HCT116 (cell line): Measurements from ENCODE around the gene RBCK1. TPM values are rescaled to one million over a fixed set of nuclear protein-coding genes. Genes with fewer than 3 reads are reported as not detected.

Experiments
- ATAC-seq: fragments of 200-7000 bp; cut with Tn5 transposase; 2 replicates; pipeline ENCODE4 v1.9.1; 2020; ENCODE audit warnings: mild to moderate bottlenecking, moderate library complexity
- BruUV-seq: library from RNA; stranded (reverse); fragments of 400-500 nt; replicated peaks from 2 replicates; lab custom pipeline; 2021; lab: Mats Ljungman, UMichigan
- CTCF ChIA-PET: fragments of 300-600 bp; sonication (Branson Sonifier 250); formaldehyde crosslinking; loops from one replicate; lab custom pipeline; 2021; ENCODE audit warnings: antibody characterized with exemption; lab: Charles Lee
- POLR2A ChIA-PET: fragments of 300-600, 350-600 bp; sonication (Branson Sonifier 250); formaldehyde crosslinking; loops from one replicate; lab custom pipeline; 2021; ENCODE audit warnings: antibody characterized with exemption; lab: Charles Lee
- RAD21 ChIA-PET, 2 experiments: fragments of 300-600 bp; sonication (Branson Sonifier 250); formaldehyde crosslinking; loops; one replicate each; lab custom pipeline; 2023; ENCODE audit warnings: low total read pairs in 2 of 2; ENCODE audit not compliant: uncharacterized antibody in 2 of 2, unreplicated experiment in 2 of 2, low non-redundant PET in 1 of 2; lab: Charles Lee
- DNase-seq: peaks from one replicate; pipeline ENCODE4 v3.0.0-alpha.2; 2010; ENCODE audit warnings: low read depth, low spot score
- H2AFZ ChIP-seq: fragments of 200-600 bp; shearing (Covaris generic), sonication (generic); 2 replicates; pipeline ENCODE4 v1.6.1; 2017; ENCODE audit warnings: low read depth, mixed run types, mixed read lengths, antibody characterized with exemption, low read length; ENCODE audit not compliant: poor library complexity, severe bottlenecking
- H3K27ac ChIP-seq: 2 replicates; pipeline ENCODE4 v1.5.1; 2012; ENCODE audit warnings: low read depth, low read length
- H3K27me3 ChIP-seq: fragments of 200-600 bp; sonication (generic); 2 replicates; pipeline ENCODE4 v1.6.1; 2016; ENCODE audit warnings: mixed run types, low read length, mixed read lengths; ENCODE audit not compliant: insufficient read depth
- H3K36me3 ChIP-seq, 2 experiments: fragments of 200-500 bp in 1 of 2; fragments of 200-600 bp in 1 of 2; sonication (Bioruptor generic) in 1 of 2; sonication (generic) in 1 of 2; 2 replicates each; pipeline versions ENCODE4 v1.5.1 to v1.6.1; 2014 to 2016; ENCODE audit warnings: low read length in 2 of 2, inconsistent platforms in 1 of 2, mixed read lengths in 1 of 2, mixed run types in 1 of 2; ENCODE audit not compliant: insufficient read depth in 2 of 2, control insufficient read depth in 1 of 2
- H3K4me1 ChIP-seq, 2 experiments: fragments of 200-600 bp in 1 of 2; sonication (generic) in 1 of 2; 2 replicates each; pipeline versions ENCODE4 v1.5.1 to v1.6.1; 2012 to 2017; ENCODE audit warnings: low read length in 2 of 2, inconsistent platforms in 1 of 2, mild to moderate bottlenecking in 1 of 2, mixed read lengths in 1 of 2, mixed run types in 1 of 2, moderate library complexity in 1 of 2; ENCODE audit not compliant: insufficient read depth in 2 of 2, control insufficient read depth in 1 of 2
- H3K4me2 ChIP-seq: fragments of 200-600 bp; sonication (generic); 2 replicates; pipeline ENCODE4 v1.6.1; 2017; ENCODE audit warnings: mixed run types, low read length, mixed read lengths
- H3K4me3 ChIP-seq, 2 experiments: fragments of 200-600 bp in 1 of 2; sonication (generic) in 1 of 2; replicated peaks in 1 of 2; 2 replicates each; pipeline ENCODE4 v1.5.1; 2011 to 2016; ENCODE audit warnings: low read length in 2 of 2, control low read depth in 1 of 2, low read depth in 1 of 2, mild to moderate bottlenecking in 1 of 2, mixed read lengths in 1 of 2, mixed run types in 1 of 2
- H3K79me2 ChIP-seq: fragments of 200-600 bp; sonication (generic); 2 replicates; pipeline ENCODE4 v1.6.1; 2017; ENCODE audit warnings: mild to moderate bottlenecking, mixed run types, low read length, moderate library complexity, mixed read lengths; ENCODE audit not compliant: insufficient read depth
- H3K9ac ChIP-seq: fragments of 200-600 bp; sonication (generic); 2 replicates; pipeline ENCODE4 v1.6.1; 2016; ENCODE audit warnings: low read length, mixed read lengths
- H3K9me2 ChIP-seq: fragments of 200-600 bp; sonication (generic), shearing (Covaris generic); 2 replicates; pipeline ENCODE4 v1.6.1; 2017; ENCODE audit warnings: mixed run types, mild to moderate bottlenecking, moderate library complexity; ENCODE audit not compliant: insufficient read depth
- H3K9me3 ChIP-seq, 2 experiments: fragments of 200-500 bp in 1 of 2; fragments of 200-600 bp in 1 of 2; sonication (Bioruptor generic) in 1 of 2; sonication (generic) in 1 of 2; 2 replicates each; pipeline ENCODE4 v1.6.1; 2014 to 2017; ENCODE audit warnings: low read length in 2 of 2, mixed read lengths in 2 of 2, inconsistent platforms in 1 of 2, low read depth in 1 of 2, mild to moderate bottlenecking in 1 of 2, mixed run types in 1 of 2, moderate library complexity in 1 of 2; ENCODE audit not compliant: control insufficient read depth in 1 of 2, insufficient read depth in 1 of 2
- H4K20me1 ChIP-seq: fragments of 200-600 bp; sonication (generic), shearing (Covaris generic); 2 replicates; pipeline ENCODE4 v1.6.1; 2017; ENCODE audit warnings: mixed run types, mild to moderate bottlenecking, moderate library complexity; ENCODE audit not compliant: insufficient read depth
- ATF3 ChIP-seq: IDR thresholded peaks from 2 replicates; pipeline ENCODE4 v1.6.1; 2012
- CBX3 ChIP-seq: IDR thresholded peaks from 2 replicates; pipeline ENCODE4 v1.6.1; 2012; ENCODE audit warnings: low read depth
- EGR1 ChIP-seq: IDR thresholded peaks from 2 replicates; pipeline ENCODE4 v1.6.1; 2012; ENCODE audit warnings: low read depth
- EZH2phosphoT487 ChIP-seq: fragments of 200-600 bp; IDR thresholded peaks from 2 replicates; pipeline ENCODE4 v1.6.1; 2018; ENCODE audit warnings: antibody characterized with exemption, borderline replicate concordance
- JUND ChIP-seq: IDR thresholded peaks from 2 replicates; pipeline ENCODE4 v1.6.1; 2012
- POLR2A ChIP-seq: IDR thresholded peaks from 2 replicates; pipeline ENCODE4 v1.7.0; 2011; ENCODE audit warnings: borderline replicate concordance; ENCODE audit not compliant: insufficient read depth, insufficient read length; ENCODE audit errors: extremely low read depth
- POLR2AphosphoS5 ChIP-seq: IDR thresholded peaks from 2 replicates; pipeline ENCODE4 v1.6.1; 2011; ENCODE audit warnings: mild to moderate bottlenecking, low read depth, low read length, moderate library complexity
- RAD21 ChIP-seq: IDR thresholded peaks from 2 replicates; pipeline ENCODE4 v1.6.1; 2012; ENCODE audit warnings: low read depth, mild to moderate bottlenecking
- REST ChIP-seq: IDR thresholded peaks from 2 replicates; pipeline ENCODE4 v1.6.1; 2012; ENCODE audit warnings: low read depth
- TCF7L2 ChIP-seq: IDR thresholded peaks from 2 replicates; pipeline ENCODE4 v1.7.0; 2011; ENCODE audit warnings: borderline replicate concordance, inconsistent platforms; ENCODE audit not compliant: insufficient read depth, insufficient read length; ENCODE audit errors: extremely low read depth
- YY1 ChIP-seq: IDR thresholded peaks from 2 replicates; pipeline ENCODE4 v1.6.1; 2011; ENCODE audit warnings: low read length, low read depth, moderate library complexity, mild to moderate bottlenecking; ENCODE audit not compliant: insufficient replicate concordance; ENCODE audit errors: extremely low read depth
- ZBTB33 ChIP-seq: IDR thresholded peaks from 2 replicates; pipeline ENCODE4 v1.6.1; 2011; ENCODE audit warnings: mild to moderate bottlenecking, low read length, moderate library complexity; ENCODE audit not compliant: insufficient replicate concordance; ENCODE audit errors: extremely low read depth
- ZFX ChIP-seq: fragments of 450-650 bp; IDR thresholded peaks from 2 replicates; pipeline ENCODE4 v1.6.1; 2017
- ZNF274 ChIP-seq: fragments of 200-500 bp; sonication (Bioruptor generic); IDR thresholded peaks from 2 replicates; pipeline ENCODE4 v1.6.1; 2014; ENCODE audit warnings: mild to moderate bottlenecking, low read depth, low read length, inconsistent platforms
- intact Hi-C: fragments of 100-400 bp; cut with micrococcal nuclease; formaldehyde crosslinking; loops from 2 replicates; pipeline ENCODE4 v1.10.0; 2022
- total RNA-seq: library from RNA; stranded (reverse); gene quantifications from one replicate; pipeline ENCODE4 v1.2.1, GENCODE V29; 2021; ENCODE audit not compliant: unreplicated experiment

Gene RBCK1
- total RNA-seq, 1 experiment from 2014 or later = 180 TPM

GRCh38 chr20:443223-443775, 35.2 kb downstream of the RBCK1 start:
- H3K27ac ChIP-seq = no peak overlapping the region
- 0 out of 4 replicates have a peak, but pooled peaks cover 0 to 4% of the 10 kb centered on the region in 2 experiments for H3K4me1 ChIP-seq
- no peak for TF ChIP-seq POLR2AphosphoS5
- no peak for TF ChIP-seq EGR1
- TF ChIP-seq, all 23 proteins: peak for 0
- Histone ChIP-seq H3K27me3 (no peaks in the 10 kb centered on the region), H3K9me3 (no peaks in the 10 kb centered on the region), H3K9ac (no peak overlapping the region), H3K4me2 (no peak overlapping the region), H3K9me2 (no peaks in the 10 kb centered on the region), H3K36me3 (peaks cover 37 to 51% of the 10 kb centered on the region in 2 experiments), H3K4me3 (no peak overlapping the region), H3K79me2 (peaks cover 22% of the 10 kb centered on the region; the same call in 1 of the 2 replicates), H4K20me1 (no peaks in the 10 kb centered on the region), H2AFZ (no peak overlapping the region)
- no TSS peak for BruUV-seq
- intact Hi-C loops = no loop called here
- ChIA-PET RAD21 (no interaction called here), CTCF (no interaction called here), POLR2A (no interaction called here)
- no peak for ATAC-seq
- no peak for DNase-seq

- DNase-seq (no peak), ATAC-seq (no peak)
- CTCF ChIA-PET = no interaction called here
- Histone ChIP-seq H3K27me3 (no peaks in the 10 kb centered on the region), H4K20me1 (no peaks in the 10 kb centered on the region), H3K9ac (no peak overlapping the region), H3K4me1 (0 out of 4 replicates have a peak, but pooled peaks cover 0 to 4% of the 10 kb centered on the region in 2 experiments), H3K4me3 (no peak overlapping the region), H3K79me2 (peaks cover 29% of the 10 kb centered on the region), H2AFZ (no peak overlapping the region), H3K27ac (no peak overlapping the region), H3K36me3 (peaks cover 31 to 43% of the 10 kb centered on the region in 2 experiments), H3K9me3 (no peaks in the 10 kb centered on the region), H3K4me2 (no peak overlapping the region), H3K9me2 (no peaks in the 10 kb centered on the region)
- RAD21 ChIA-PET = no interaction called here
- intact Hi-C loops = no loop called here
- BruUV-seq = TSS peak; percentile 33
- POLR2A ChIA-PET = interaction anchor here (0.9 kb wide), 1 partner anchor 74 kb away, joined by 3 read pairs; no protein-coding TSS in a partner anchor
- TF ChIP-seq ZNF274 = no peak
- TF ChIP-seq JUND = no peak
- TF ChIP-seq TCF7L2 = no peak
- TF ChIP-seq POLR2A = no peak
- TF ChIP-seq ATF3 = no peak
- no peak for TF ChIP-seq CBX3
- TF ChIP-seq RAD21 = no peak
- no peak for TF ChIP-seq ZFX
- TF ChIP-seq YY1 = no peak
- no peak for TF ChIP-seq ZBTB33
- no peak for TF ChIP-seq POLR2AphosphoS5
- TF ChIP-seq REST = no peak
- no peak for TF ChIP-seq EZH2phosphoT487
Observed at GRCh38 chr20:444117-444516, 36.0 kb downstream of the RBCK1 start.
